ENCODE results near the gene TBC1D30. TPM values are rescaled to one million over a fixed set of nuclear protein-coding genes. Genes with fewer than 3 reads are reported as not detected.

TBC1D30 gene
- total RNA-seq, 1 donor = 0.72 TPM

DNA sequence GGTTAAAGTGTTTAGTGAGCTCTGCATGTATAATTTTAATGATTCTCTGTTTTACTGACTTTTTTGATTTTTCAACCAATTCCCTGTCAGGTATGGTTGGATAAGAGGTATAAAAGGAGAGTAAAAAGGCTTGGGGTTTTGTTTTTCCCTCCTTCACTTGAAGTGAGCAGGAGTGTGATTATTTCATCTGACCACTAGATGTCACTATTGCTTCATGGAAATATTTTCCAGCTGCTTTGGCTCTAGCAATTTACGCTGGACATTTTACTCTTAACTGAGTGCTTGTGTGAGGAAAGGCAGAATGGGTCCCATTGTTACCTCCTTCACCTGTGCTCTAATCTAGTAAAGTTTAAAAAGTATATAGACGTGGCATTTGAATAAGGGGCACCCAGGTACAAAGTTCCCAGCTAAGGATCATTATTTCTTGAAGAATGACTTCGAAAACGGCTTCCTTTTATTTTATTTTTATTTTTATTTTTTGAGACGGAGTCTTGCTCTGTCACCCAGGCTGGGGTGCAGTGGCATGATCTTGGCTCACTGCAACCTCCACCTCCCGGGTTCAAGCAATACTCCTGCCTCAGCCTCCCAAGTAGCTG, 66.5 kb downstream of the TBC1D30 start:
- Histone ChIP-seq H3K9me3 (ENCODE audit: low read depth, low read length) (no peaks in the 10 kb centered on the region), H3K36me3 (ENCODE audit: insufficient read depth, low read length) (no peaks in the 10 kb centered on the region), H4K20me1 (ENCODE audit: insufficient read depth, low read length) (no peaks in the 10 kb centered on the region), H2AFZ (ENCODE audit: low read length) (no peak overlapping the region), H3K79me2 (ENCODE audit: insufficient read depth, low read length) (no peaks in the 10 kb centered on the region), H3K4me1 (ENCODE audit: insufficient read depth, low read length) (peaks cover 22% of the 10 kb centered on the region), H3K27me3 (ENCODE audit: insufficient read depth, low read length) (no peaks in the 10 kb centered on the region), H3K4me3 (ENCODE audit: insufficient read depth, low read length) (no peak overlapping the region), H3K4me2 (ENCODE audit: insufficient read depth, low read length) (no peak overlapping the region), H3K27ac (ENCODE audit: low read depth, low read length) (no peak overlapping the region)
- TF ChIP-seq CTCF (IDR thresholded peaks at IDR 0.05; ENCODE audit: extremely low read depth, low read depth, low read length) = peak; percentile 64
- DNase-seq (ENCODE audit: insufficient read length, low spot score, missing footprints) = peak; percentile 62

DNA sequence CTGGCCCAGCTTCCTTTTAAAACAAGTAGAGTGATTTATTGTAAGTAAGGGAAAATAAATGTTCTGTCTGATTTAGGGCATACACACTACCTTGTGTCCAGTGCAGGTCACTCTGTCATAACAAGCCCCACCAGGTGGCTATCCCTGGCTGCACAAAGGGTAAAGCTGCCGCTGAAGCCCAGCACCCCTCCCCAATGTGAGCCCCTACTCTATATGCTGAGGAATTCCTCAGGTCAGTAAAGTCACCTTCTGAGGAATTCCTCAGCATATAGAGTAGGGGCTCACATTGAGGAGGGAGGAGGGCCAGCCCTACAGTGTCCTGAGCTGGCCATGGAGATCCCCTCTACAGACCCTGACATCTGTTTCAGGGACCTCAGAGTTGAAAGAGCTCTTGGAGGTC, 67.2 kb downstream of the TBC1D30 start:
- Histone ChIP-seq H3K36me3 (ENCODE audit: insufficient read depth, low read length) (no peaks in the 10 kb centered on the region), H3K79me2 (ENCODE audit: insufficient read depth, low read length) (no peaks in the 10 kb centered on the region), H3K4me2 (ENCODE audit: insufficient read depth, low read length) (no peak overlapping the region), H4K20me1 (ENCODE audit: insufficient read depth, low read length) (no peaks in the 10 kb centered on the region), H3K27me3 (ENCODE audit: insufficient read depth, low read length) (no peaks in the 10 kb centered on the region), H3K9me3 (ENCODE audit: low read depth, low read length) (no peaks in the 10 kb centered on the region), H2AFZ (ENCODE audit: low read length) (no peak overlapping the region), H3K4me1 (ENCODE audit: insufficient read depth, low read length) (peaks cover 22% of the 10 kb centered on the region), H3K4me3 (ENCODE audit: insufficient read depth, low read length) (no peak overlapping the region), H3K27ac (ENCODE audit: low read depth, low read length) (no peak overlapping the region)
- TF ChIP-seq CTCF (IDR thresholded peaks at IDR 0.05; ENCODE audit: extremely low read depth, low read depth, low read length) = no peak
- peak; percentile 58 for DNase-seq (ENCODE audit: insufficient read length, low spot score, missing footprints)

DNA sequence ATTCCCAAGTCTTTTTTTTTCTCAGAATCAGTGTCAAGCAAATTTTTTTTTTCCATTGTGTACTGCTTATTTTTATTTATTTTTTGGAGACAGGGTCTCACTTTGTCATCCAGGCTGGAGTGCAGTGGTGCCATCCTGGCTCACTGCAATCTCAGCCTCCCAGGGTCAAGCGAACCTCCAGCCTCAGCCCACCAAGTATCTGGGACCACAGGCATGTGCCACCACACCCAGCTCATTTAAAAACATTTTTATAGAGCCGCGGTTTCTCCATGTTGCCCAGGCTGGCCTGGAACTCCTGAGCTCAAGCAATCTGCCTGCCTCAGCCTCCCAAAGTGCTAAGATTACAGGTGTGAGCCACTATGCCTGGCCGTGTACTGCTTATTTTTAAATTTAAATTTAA, 68.1 kb downstream of the TBC1D30 start:
- Histone ChIP-seq H3K4me3 (ENCODE audit: insufficient read depth, low read length) (no peak overlapping the region), H3K27ac (ENCODE audit: low read depth, low read length) (no peak overlapping the region), H3K36me3 (ENCODE audit: insufficient read depth, low read length) (no peaks in the 10 kb centered on the region), H3K4me1 (ENCODE audit: insufficient read depth, low read length) (peaks cover 22% of the 10 kb centered on the region), H2AFZ (ENCODE audit: low read length) (no peak overlapping the region), H3K27me3 (ENCODE audit: insufficient read depth, low read length) (no peaks in the 10 kb centered on the region), H4K20me1 (ENCODE audit: insufficient read depth, low read length) (no peaks in the 10 kb centered on the region), H3K9me3 (ENCODE audit: low read depth, low read length) (no peaks in the 10 kb centered on the region), H3K79me2 (ENCODE audit: insufficient read depth, low read length) (no peaks in the 10 kb centered on the region), H3K4me2 (ENCODE audit: insufficient read depth, low read length) (no peak overlapping the region)
- DNase-seq (ENCODE audit: insufficient read length, low spot score, missing footprints) = no peak
- TF ChIP-seq CTCF (IDR thresholded peaks at IDR 0.05; ENCODE audit: extremely low read depth, low read depth, low read length) = no peak

DNA sequence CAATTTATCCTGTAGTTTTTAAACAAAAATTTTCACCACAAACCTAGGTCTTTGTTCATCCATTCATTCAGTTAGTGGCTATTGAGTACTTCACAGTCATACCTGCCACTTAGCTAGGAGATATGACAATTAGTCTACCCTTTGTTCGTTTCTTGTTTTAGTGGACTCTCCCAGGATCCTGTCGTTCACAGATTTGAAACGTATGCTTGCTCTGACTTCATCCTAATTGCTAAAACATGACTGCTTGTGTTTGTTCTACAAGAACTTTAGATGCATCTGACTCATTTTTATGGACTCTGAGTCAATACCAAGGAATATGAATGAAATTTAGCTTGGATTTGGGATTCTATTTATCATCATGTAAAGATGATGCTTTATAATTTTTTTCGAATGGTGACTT, 69.5 kb downstream of the TBC1D30 start:
- Histone ChIP-seq H2AFZ (ENCODE audit: low read length) (peak overlapping the region; percentile 42), H3K36me3 (ENCODE audit: insufficient read depth, low read length) (no peaks in the 10 kb centered on the region), H3K4me1 (ENCODE audit: insufficient read depth, low read length) (peaks cover 22% of the 10 kb centered on the region), H3K79me2 (ENCODE audit: insufficient read depth, low read length) (no peaks in the 10 kb centered on the region), H3K4me3 (ENCODE audit: insufficient read depth, low read length) (no peak overlapping the region), H4K20me1 (ENCODE audit: insufficient read depth, low read length) (no peaks in the 10 kb centered on the region), H3K27ac (ENCODE audit: low read depth, low read length) (peak overlapping the region; percentile 35), H3K9me3 (ENCODE audit: low read depth, low read length) (no peaks in the 10 kb centered on the region), H3K4me2 (ENCODE audit: insufficient read depth, low read length) (peak overlapping the region; percentile 58), H3K27me3 (ENCODE audit: insufficient read depth, low read length) (no peaks in the 10 kb centered on the region)
- TF ChIP-seq CTCF (IDR thresholded peaks at IDR 0.05; ENCODE audit: extremely low read depth, low read depth, low read length) = no peak
- DNase-seq (ENCODE audit: insufficient read length, low spot score, missing footprints) = peak; percentile 86
